T1000 (cell line): Measurements from ENCODE around the gene DYNLRB1.
"Not testable (repeated sequence)": the region's sequence is repeated elsewhere in the genome, so short reads cannot be mapped to it uniquely, and the experiment has no call there.

Experiments used
- DNase-seq: peaks from one replicate; lab custom pipeline; 2025; ENCODE audit warnings: mixed read lengths; lab: John Stamatoyannopoulos, UW

DYNLRB1 gene

GRCh38 chr20:34512266-34512954 lies 3.8 kb upstream of the DYNLRB1 start:
- DNase-seq, result no peak

DNA sequence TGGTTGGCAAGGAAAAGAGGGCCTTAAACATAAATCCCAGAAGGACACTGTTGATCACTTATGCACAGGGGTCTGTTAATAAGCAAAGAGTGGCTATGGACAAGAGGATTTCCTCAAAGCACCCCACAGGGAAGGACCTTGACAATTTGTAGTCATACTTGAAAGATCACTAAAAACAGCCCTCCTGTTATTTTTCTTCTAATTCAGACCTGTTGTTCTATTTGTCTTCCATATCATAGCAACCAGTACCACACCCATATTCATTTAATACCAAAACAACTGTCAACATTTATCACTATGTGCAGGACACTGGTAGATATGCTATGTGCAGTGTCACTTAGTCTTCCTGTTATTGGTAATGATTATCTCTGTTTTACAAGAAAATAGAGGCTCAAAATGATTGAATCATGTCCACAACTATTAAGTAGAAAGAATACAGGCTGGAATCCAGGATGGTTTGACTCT lies 3.2 kb upstream of the DYNLRB1 start:
- no peak for DNase-seq

DNA sequence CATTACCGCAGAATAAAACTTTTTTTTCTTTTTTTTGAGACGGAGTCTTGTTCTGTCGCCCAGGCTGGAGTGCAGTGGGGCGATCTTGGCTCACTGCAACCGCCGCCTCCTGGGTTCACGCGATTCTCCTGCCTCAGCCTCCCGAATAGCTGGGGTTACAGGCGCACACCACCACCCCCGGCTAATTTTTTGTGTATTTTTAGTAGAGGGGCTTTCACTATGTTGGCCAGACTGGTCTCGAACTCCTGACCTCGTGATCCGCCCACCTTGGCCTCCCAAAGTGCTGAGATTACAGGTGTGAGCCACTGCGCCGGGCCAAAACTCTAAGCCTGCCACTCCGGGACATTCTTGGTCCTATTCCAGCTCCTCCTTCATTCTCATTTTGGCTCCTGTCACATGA lies 2.2 kb upstream of the DYNLRB1 start:
- not testable (repeated sequence) for DNase-seq

DNA sequence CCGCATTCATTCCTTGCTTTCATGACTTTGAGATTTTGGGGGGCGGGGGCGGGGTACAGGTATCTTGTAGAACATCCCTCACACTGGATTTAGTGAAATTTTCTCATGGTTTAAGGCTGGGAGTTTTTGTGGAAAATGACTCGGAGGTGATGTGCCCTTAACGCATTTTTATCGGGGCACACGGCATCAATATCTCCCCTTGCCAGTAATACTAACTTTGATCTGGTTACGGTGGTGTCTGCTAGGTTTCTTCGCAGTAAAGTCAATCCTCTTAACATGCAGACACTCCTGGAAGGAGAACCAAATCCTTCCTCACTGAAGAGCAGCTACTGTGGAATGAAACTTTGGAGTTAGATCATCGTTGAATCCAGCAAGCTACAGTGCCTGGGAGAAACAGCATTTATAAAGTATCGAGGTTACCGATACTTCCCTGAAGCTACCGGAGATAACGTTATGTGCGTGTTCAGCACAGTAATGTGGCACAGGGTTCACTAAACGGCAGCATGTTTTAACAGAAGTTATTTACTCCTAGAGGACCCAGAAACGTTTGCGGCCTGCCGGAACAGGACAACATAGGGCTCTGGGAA lies 1.2 kb upstream of the DYNLRB1 start:
- DNase-seq, result no peak

DNA sequence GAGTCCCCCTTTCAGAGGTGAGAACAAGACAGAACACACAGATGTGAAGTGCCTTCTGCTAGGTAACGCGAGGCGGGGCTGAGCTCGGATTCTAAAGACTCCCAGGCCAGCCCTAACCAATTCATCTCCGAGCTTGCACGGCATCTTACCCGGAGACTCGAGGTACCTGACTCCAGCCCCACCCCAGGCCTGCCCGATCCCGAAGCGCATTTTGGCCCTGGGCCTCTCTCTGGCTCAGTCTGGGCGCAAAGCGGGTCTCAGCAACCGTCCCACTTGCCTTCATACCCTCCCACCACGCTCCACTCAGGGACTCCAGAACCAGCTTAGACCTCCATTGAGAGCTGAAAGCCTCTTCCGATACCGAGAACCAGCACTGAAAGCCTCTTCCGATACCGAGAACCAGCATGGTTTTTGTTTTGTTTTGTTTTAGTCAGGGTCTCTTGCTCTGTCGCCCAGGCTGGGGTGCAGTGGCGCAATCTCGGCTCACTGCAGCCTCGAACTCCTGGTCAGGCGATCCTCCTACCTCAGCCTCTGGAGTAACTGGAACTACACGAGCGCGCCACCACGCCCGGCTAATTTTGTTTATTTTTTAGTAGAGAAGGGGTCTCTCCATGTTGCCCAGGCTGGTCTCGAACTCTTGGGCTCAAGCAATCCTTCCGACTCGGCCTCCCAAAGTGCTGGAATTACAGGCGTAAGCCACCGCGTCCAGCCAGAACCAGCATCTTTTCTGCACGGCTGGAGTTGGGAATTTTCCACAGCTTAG lies 557 bp upstream of the DYNLRB1 start:
- DNase-seq, result no peak

DNA sequence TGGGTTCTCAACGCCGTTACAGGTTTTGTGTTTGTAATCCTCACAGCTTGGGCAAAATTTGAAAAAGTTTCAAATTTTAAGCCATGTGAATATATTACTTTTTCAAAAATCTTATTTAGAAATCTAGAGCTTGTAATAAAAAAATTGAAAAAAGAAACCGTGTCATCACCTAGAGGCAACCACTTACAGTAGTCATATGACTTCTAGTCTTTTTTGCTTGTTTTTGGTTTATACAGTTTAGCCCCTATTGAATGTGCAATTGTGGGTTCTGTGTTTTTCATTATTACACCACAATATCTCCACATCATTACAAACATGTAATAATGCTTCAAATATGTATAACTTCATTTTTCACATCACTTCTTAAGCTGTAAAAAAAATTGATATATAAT lies 888 bp downstream of the DYNLRB1 start:
- no peak for DNase-seq

GRCh38 chr20:34518863-34519262 lies 2.6 kb downstream of the DYNLRB1 start:
- not testable (repeated sequence) for DNase-seq

GRCh38 chr20:34519841-34520240 lies 3.6 kb downstream of the DYNLRB1 start:
- not testable (repeated sequence) for DNase-seq

GRCh38 chr20:34522969-34523871 lies 7.0 kb downstream of the DYNLRB1 start:
- no peak for DNase-seq

DNA sequence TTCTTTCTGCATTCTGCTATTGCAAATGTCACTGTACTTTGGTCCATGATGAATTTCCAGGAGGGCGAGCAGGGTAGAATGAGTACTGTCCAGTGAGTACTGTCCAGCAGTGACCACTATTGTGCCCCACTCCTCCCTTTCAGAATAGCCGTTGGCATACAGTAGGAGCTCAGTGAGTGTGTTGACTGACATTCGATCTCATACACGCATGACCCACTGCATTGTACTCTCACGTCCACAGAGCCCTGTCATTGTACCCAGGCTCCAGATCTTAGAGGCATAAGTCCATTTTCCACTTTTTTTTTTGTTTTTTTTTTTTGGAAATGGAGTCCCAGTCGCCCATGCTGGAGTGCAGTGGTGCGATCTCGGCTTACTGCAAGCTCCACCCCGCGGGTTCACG lies 8.2 kb downstream of the DYNLRB1 start:
- DNase-seq, result no peak

- DNase-seq, result no peak
These were observed 9.1 kb downstream of the DYNLRB1 start for GRCh38 chr20:34525342-34525708.

DNA sequence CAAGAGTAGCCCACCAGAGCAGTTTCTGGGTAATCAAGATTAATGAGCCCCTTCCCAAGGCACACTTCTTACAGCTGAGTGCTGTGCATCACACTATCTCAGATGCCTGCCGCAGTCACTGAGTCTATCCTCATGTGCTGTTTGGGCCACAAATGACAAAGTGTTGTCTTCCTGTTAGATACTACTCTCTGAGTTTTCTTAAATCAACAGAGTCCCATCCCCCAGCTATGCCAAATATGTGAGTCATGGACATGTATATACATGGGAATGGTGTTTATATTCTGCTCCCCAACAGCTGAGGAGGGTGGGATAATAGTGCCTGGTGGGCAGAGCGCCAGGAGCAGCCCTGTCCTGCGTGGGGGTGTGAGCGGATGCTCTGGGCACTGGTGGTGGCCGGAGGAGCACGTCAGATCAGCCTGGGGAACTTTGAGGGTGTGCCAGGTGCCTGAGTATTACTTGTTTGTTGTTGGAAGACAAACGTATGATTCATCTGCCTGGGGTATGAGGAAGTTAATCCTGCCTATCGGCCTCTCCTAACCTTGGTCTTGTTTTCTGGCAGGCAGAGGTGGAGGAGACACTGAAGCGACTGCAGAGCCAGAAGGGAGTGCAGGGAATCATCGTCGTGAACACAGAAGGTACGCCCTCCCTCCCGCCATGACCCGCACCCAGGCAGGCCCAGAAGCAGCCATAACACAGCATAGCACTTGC lies 9.6 kb downstream of the DYNLRB1 start:
- DNase-seq, result peak; percentile 98

DNA sequence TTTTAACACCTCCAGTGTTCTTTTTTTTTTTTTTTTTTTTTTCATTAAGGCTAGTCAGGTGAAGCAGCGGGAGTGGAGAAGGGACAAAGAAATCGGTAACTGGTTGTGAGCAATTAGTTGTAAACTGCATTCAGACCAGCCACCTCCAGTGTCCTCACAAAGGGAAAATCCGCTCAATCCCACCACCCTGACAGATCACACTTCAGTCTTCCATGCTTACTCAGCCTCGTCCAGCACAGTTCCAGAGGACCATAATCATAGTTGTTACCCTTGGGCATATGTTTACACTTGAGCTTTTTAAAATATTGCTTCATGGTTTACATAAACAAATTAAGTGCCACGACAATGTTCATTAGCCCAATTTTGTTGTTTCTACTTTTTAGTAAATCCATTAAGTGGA lies 10.2 kb downstream of the DYNLRB1 start:
- no peak for DNase-seq

GRCh38 chr20:34527016-34527415 lies 10.8 kb downstream of the DYNLRB1 start:
- no peak for DNase-seq

DNA sequence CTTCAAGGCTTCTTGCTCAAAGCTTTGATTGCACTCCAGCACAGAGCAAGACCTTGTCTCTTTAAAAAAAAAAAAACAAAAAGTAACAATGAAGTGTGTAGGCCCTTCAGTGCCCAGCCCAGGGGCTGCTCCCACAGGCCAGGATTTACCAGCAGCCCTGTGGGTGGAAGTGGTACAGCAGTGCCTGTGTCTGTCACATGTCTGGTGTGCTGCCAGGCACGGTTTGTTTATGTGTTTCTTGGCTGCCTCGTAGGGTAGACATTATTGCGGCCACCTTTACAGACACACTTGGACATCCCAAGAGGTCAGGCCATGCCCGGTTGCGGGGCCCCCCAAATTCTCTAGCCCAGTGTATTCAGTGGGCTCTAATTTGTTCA lies 12.7 kb downstream of the DYNLRB1 start:
- DNase-seq, result no peak

- DNase-seq, result no peak
These were observed 13.5 kb downstream of the DYNLRB1 start for GRCh38 chr20:34529742-34530141.

DNA sequence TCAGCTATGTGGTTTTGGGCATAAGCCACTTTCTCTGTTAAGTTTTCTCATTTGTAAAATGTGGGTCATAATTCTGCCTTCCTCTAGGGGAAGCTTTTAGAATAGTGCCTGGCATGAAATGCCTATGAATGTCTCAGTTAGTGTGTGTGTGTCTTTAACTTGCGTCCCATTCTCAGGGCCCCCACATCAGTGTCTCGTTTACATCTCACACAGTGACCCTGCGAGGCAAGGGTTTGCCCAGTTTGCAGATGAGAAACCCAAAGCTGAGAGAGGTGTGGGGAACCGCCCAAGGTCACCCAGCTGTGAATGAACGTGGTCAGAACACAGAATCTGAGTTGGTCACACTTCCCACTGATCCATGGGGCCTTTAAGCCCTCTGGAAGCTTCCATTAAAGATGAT lies 14.1 kb downstream of the DYNLRB1 start:
- DNase-seq, result no peak

- DNase-seq, result no peak
These were observed 15.5 kb downstream of the DYNLRB1 start for GRCh38 chr20:34531608-34532265.

- no peak for DNase-seq
These were observed 16.1 kb downstream of the DYNLRB1 start for GRCh38 chr20:34532320-34532719.

GRCh38 chr20:34532756-34533155 lies 16.5 kb downstream of the DYNLRB1 start:
- DNase-seq, result no peak
